ENCODE measurements around the gene CAMK1D. TPM values are rescaled to one million over a fixed set of nuclear protein-coding genes. Genes with fewer than 3 reads are reported as not detected.

The CAMK1D gene
- total RNA-seq, 1 donor from 2014 or later = 36.3 TPM

DNA sequence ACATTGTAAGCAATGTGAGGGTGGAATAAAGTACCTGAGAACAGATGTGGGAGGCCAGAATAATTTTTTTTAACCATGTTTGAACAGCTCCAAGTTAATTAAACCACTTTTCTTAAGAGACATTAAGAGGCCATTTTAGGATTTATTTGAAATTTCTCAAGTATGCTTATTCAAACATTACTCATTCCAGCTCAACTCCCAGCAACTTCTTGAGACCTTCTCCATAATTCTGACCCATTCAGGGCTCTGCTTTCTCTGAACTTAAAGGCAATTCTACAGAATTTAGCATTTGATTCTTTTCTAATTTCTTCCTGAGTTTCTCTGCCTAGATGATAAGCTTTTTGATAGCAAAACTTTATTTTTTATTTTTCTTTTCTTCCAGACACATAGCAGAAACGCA, 314.5 kb downstream of the CAMK1D start:
- Mint-ChIP-seq H3K27me3 (ENCODE audit: low read depth) (no peaks in the 10 kb centered on the region), H3K4me1 (ENCODE audit: low read depth) (peaks cover 41% of the 10 kb centered on the region), H3K4me3 (ENCODE audit: unreplicated experiment) (no peak overlapping the region), H3K27ac (ENCODE audit: unreplicated experiment) (peak overlapping the region; percentile 18), H3K36me3 (ENCODE audit: low read depth) (peaks cover 3% of the 10 kb centered on the region), H3K9me3 (ENCODE audit: low read depth) (no peaks in the 10 kb centered on the region)
- TF ChIP-seq, protein P1, sequence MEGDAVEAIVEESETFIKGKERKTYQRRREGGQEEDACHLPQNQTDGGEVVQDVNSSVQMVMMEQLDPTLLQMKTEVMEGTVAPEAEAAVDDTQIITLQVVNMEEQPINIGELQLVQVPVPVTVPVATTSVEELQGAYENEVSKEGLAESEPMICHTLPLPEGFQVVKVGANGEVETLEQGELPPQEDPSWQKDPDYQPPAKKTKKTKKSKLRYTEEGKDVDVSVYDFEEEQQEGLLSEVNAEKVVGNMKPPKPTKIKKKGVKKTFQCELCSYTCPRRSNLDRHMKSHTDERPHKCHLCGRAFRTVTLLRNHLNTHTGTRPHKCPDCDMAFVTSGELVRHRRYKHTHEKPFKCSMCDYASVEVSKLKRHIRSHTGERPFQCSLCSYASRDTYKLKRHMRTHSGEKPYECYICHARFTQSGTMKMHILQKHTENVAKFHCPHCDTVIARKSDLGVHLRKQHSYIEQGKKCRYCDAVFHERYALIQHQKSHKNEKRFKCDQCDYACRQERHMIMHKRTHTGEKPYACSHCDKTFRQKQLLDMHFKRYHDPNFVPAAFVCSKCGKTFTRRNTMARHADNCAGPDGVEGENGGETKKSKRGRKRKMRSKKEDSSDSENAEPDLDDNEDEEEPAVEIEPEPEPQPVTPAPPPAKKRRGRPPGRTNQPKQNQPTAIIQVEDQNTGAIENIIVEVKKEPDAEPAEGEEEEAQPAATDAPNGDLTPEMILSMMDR (IDR thresholded peaks at IDR 0.05) = no peak
- DNase-seq (ENCODE audit: low spot score) = no peak

DNA sequence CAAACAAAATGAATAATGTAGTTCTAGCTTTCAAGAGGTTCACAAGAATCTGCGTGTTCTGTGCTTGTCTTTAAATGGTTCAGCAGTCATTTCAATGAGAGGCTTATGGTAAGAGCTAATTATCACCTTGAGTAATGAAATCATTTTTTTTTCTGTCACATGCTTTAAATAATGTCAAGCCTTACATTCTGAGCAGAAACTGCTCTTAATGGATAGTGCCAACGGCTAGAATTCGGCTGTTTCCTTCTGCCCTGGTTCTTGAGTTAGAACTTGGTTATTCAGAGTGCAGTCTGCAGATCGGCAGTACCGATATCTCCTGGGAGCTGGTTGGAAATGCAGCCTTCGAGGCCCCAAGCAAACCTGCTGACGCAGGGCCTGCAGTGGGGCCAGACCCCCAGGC, 316.2 kb downstream of the CAMK1D start:
- Mint-ChIP-seq H3K9me3 (ENCODE audit: low read depth) (peaks cover 6% of the 10 kb centered on the region), H3K27me3 (ENCODE audit: low read depth) (no peaks in the 10 kb centered on the region), H3K4me1 (ENCODE audit: low read depth) (peaks cover 33% of the 10 kb centered on the region), H3K4me3 (ENCODE audit: unreplicated experiment) (no peak overlapping the region), H3K36me3 (ENCODE audit: low read depth) (peaks cover 9% of the 10 kb centered on the region), H3K27ac (ENCODE audit: unreplicated experiment) (no peak overlapping the region)
- TF ChIP-seq, protein P1 (IDR thresholded peaks at IDR 0.05) = no peak
- no peak for DNase-seq (ENCODE audit: low spot score)

DNA sequence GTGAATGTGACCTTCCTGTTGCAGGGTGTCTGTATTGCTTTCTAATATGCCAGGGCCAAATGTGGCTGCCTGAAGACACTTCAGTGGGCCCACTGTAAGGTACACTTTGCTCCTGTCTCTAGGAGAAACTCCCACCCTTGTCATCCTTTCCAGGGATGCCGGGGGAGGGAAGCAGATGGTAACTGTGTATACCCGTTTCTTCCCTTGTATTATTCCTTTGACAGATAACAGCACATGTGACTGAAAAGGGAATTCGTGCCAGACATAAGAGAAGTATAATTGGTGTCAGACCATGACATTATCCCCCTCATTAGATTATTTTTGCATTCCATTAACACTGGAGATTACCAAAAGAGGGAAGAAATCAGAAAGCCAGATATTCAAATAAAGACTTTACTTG, 317.7 kb downstream of the CAMK1D start:
- Mint-ChIP-seq H3K36me3 (ENCODE audit: low read depth) (peaks cover 11% of the 10 kb centered on the region), H3K4me1 (ENCODE audit: low read depth) (peaks cover 25% of the 10 kb centered on the region), H3K9me3 (ENCODE audit: low read depth) (peaks cover 9% of the 10 kb centered on the region), H3K27ac (ENCODE audit: unreplicated experiment) (no peak overlapping the region), H3K27me3 (ENCODE audit: low read depth) (no peaks in the 10 kb centered on the region), H3K4me3 (ENCODE audit: unreplicated experiment) (no peak overlapping the region)
- TF ChIP-seq, protein P1 (IDR thresholded peaks at IDR 0.05) = no peak
- DNase-seq (ENCODE audit: low spot score) = no peak

DNA sequence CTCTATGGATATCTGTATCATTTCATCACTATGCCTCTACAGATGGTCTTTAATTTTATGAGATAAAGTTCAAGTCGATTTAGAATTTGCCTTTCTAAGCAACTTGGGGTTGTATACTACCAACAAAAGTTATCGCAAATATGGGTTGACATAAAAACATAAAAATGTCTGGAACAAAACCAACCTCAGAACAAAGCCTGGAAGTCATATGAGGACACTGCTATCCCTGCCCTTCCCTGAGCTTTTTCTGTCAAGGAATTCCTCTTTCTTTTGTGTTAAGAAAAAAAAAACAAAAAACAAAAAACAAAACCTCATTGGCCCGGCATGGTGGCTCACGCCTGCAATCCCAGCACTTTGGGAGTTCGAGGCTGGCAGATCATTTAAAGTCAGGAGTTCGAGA, 319.3 kb downstream of the CAMK1D start:
- TF ChIP-seq, protein P1 (IDR thresholded peaks at IDR 0.05) = no peak
- peaks cover 18% of the 10 kb centered on the region for H3K4me1 Mint-ChIP-seq (ENCODE audit: low read depth)
- peaks cover 11% of the 10 kb centered on the region for H3K36me3 Mint-ChIP-seq (ENCODE audit: low read depth)
- DNase-seq (ENCODE audit: low spot score) = no peak
- H3K27me3 Mint-ChIP-seq (ENCODE audit: low read depth) = no peaks in the 10 kb centered on the region
- no peak overlapping the region for H3K4me3 Mint-ChIP-seq (ENCODE audit: unreplicated experiment)
- H3K27ac Mint-ChIP-seq (ENCODE audit: unreplicated experiment) = no peak overlapping the region
- peaks cover 9% of the 10 kb centered on the region for H3K9me3 Mint-ChIP-seq (ENCODE audit: low read depth)

DNA sequence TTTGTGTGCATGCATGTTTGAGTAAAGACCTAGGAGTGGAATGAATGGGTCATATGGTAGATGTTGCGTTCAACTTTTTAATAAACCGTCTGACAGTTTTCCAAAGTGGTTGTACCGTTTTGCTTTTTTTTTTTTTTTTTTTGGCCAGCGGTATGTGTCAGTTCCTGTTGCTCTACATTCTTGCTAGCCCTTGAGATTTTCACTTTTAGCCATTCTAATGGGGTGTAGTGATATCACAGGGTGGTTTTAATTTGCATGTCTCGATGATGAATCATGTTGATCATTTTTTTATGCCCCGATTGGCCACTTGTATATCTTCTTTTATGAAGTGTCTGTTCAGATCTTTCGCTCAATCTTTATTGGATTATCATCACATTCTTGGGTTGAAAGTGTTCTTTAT, 320.7 kb downstream of the CAMK1D start:
- TF ChIP-seq, protein P1 (IDR thresholded peaks at IDR 0.05) = no peak
- H3K27ac Mint-ChIP-seq (ENCODE audit: unreplicated experiment) = no peak overlapping the region
- H3K36me3 Mint-ChIP-seq (ENCODE audit: low read depth) = peaks cover 11% of the 10 kb centered on the region
- peaks cover 5% of the 10 kb centered on the region for H3K4me1 Mint-ChIP-seq (ENCODE audit: low read depth)
- no peak overlapping the region for H3K4me3 Mint-ChIP-seq (ENCODE audit: unreplicated experiment)
- DNase-seq (ENCODE audit: low spot score) = no peak
- H3K27me3 Mint-ChIP-seq (ENCODE audit: low read depth) = no peaks in the 10 kb centered on the region
- peaks cover 9% of the 10 kb centered on the region for H3K9me3 Mint-ChIP-seq (ENCODE audit: low read depth)
